A549 (cell line): ENCODE data around the gene PODN.

Source experiments
- CTCF ChIP-seq: fragments of >200 bp; sonication (Bioruptor Twin); formaldehyde crosslinking; IDR thresholded peaks from 3 replicates; pipeline ENCODE4 v1.5.1; 2016
- EP300 ChIP-seq, 2 experiments: fragments of >200 bp; sonication (Bioruptor Twin); formaldehyde crosslinking; IDR thresholded peaks; 2 replicates in 1 of 2; 3 replicates in 1 of 2; pipeline ENCODE4 v1.6.1; 2016 to 2017
- GATA3 ChIP-seq: IDR thresholded peaks from 2 replicates; pipeline ENCODE4 v1.6.1; 2012; ENCODE audit warnings: borderline replicate concordance
- HOXA7 ChIP-seq: fragments of 250-450 bp; sonication (Bioruptor Pico); IDR thresholded peaks from 2 replicates; pipeline ENCODE4 v1.5.0; 2020; ENCODE audit warnings: mild to moderate bottlenecking, moderate library complexity
- MYC ChIP-seq: IDR thresholded peaks from 2 replicates; pipeline ENCODE4 v1.6.1; 2012; ENCODE audit warnings: mild to moderate bottlenecking, inconsistent platforms, low read length, improper control_type of control experiment, borderline replicate concordance
- PHF8 ChIP-seq: fragments of 200-600 bp; sonication (generic); IDR thresholded peaks from 2 replicates; pipeline ENCODE4 v1.6.1; 2016; ENCODE audit warnings: low read depth, mild to moderate bottlenecking, antibody characterized with exemption, moderate library complexity, borderline replicate concordance
- POLR2A ChIP-seq: IDR thresholded peaks from 2 replicates; pipeline ENCODE4 v1.6.1; 2012; ENCODE audit warnings: mild to moderate bottlenecking, low read length
- REST ChIP-seq: fragments of 200-600 bp; sonication (generic); IDR thresholded peaks from 2 replicates; pipeline ENCODE4 v1.6.1; 2016; ENCODE audit warnings: antibody characterized with exemption, mild to moderate bottlenecking, moderate library complexity
- RFX5 ChIP-seq: fragments of 450-650 bp; IDR thresholded peaks from 2 replicates; pipeline ENCODE4 v1.7.1; 2014; ENCODE audit warnings: antibody characterized with exemption, mild to moderate bottlenecking, moderate library complexity
- RNF2 ChIP-seq: fragments of 200-600 bp; sonication (generic); IDR thresholded peaks from 2 replicates; pipeline ENCODE4 v1.6.1; 2016; ENCODE audit warnings: low read depth, mild to moderate bottlenecking, antibody characterized with exemption, moderate library complexity, borderline replicate concordance
- SMC3 ChIP-seq: fragments of >200 bp; sonication (Bioruptor Twin); formaldehyde crosslinking; IDR thresholded peaks from 3 replicates; pipeline ENCODE4 v1.6.1; 2018; ENCODE audit warnings: inconsistent platforms
- TF ChIP-seq, protein P1 (sequence below): fragments of 450-650 bp; IDR thresholded peaks from 2 replicates; pipeline ENCODE4 v1.6.1; 2014; ENCODE audit warnings: antibody characterized with exemption

- TF ChIP-seq RFX5: no peak
- no peak for TF ChIP-seq POLR2A
- TF ChIP-seq GATA3: no peak
- no peak for TF ChIP-seq MYC
- TF ChIP-seq PHF8: no peak
- TF ChIP-seq, protein P1, sequence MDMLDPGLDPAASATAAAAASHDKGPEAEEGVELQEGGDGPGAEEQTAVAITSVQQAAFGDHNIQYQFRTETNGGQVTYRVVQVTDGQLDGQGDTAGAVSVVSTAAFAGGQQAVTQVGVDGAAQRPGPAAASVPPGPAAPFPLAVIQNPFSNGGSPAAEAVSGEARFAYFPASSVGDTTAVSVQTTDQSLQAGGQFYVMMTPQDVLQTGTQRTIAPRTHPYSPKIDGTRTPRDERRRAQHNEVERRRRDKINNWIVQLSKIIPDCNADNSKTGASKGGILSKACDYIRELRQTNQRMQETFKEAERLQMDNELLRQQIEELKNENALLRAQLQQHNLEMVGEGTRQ: no peak
- no peak for TF ChIP-seq REST
- no peak for TF ChIP-seq CTCF
- no peak for TF ChIP-seq SMC3
- 0 out of 5 replicates have a peak, but pooled peaks of 1 of the 2 experiments have one; percentile 23 for TF ChIP-seq EP300 (IDR thresholded peaks at IDR 0.05)
- TF ChIP-seq RNF2: no peak
- TF ChIP-seq HOXA7 (CRISPR knock-in tag): no peak
Observed at GRCh38 chr1:53111073-53111556, 49.1 kb downstream of the PODN start.
